Liver (tissue), 9 donors: Measurements from ENCODE around the gene ITM2C. TPM values are rescaled to one million over a fixed set of nuclear protein-coding genes. Genes with fewer than 3 reads are reported as not detected.

Experiments
- DNase-seq: peaks from one replicate; pipeline ENCODE4 v3.0.0-alpha.2; 2017; ENCODE audit warnings: low spot score
- H3K27ac ChIP-seq, 2 donors: one replicate each; pipeline ENCODE4 v1.7.0; 2013; ENCODE audit warnings: inconsistent platforms in 2 of 2, low read length in 2 of 2, control low read depth in 1 of 2, low read depth in 1 of 2, mild to moderate bottlenecking in 1 of 2
- H3K27me3 ChIP-seq, 4 donors: one replicate each; pipeline versions ENCODE4 v1.6.1 to v1.7.0; 2013; ENCODE audit warnings: low read length in 3 of 4, inconsistent platforms in 1 of 4, mild to moderate bottlenecking in 1 of 4, moderate library complexity in 1 of 4; ENCODE audit not compliant: control insufficient read depth in 4 of 4, insufficient read depth in 4 of 4
- H3K36me3 ChIP-seq, 4 donors: one replicate each; pipeline versions ENCODE4 v1.6.1 to v1.7.0; 2013; ENCODE audit warnings: low read length in 3 of 4, mild to moderate bottlenecking in 3 of 4, low read depth in 1 of 4, moderate library complexity in 1 of 4; ENCODE audit not compliant: control insufficient read depth in 4 of 4, insufficient read depth in 3 of 4
- H3K4me1 ChIP-seq, 4 donors: one replicate each; pipeline versions ENCODE4 v1.6.1 to v1.7.0; 2013; ENCODE audit warnings: low read length in 3 of 4, mild to moderate bottlenecking in 3 of 4, moderate library complexity in 1 of 4; ENCODE audit not compliant: control insufficient read depth in 4 of 4, insufficient read depth in 4 of 4
- H3K4me3 ChIP-seq, 3 donors: one replicate each; pipeline versions ENCODE4 v1.6.1 to v1.7.0; 2013; ENCODE audit warnings: low read length in 3 of 3, control low read depth in 1 of 3, low read depth in 1 of 3, mild to moderate bottlenecking in 1 of 3
- H3K9ac ChIP-seq, 2 donors: one replicate each; pipeline ENCODE4 v1.7.0; 2013; ENCODE audit warnings: low read length in 2 of 2, mild to moderate bottlenecking in 2 of 2, moderate library complexity in 2 of 2, control low read depth in 1 of 2, low read depth in 1 of 2
- H3K9me3 ChIP-seq, 4 donors: one replicate each; pipeline versions ENCODE4 v1.6.1 to v1.7.0; 2013; ENCODE audit warnings: low read length in 3 of 4; ENCODE audit not compliant: control insufficient read depth in 4 of 4
- EGR1 ChIP-seq, 2 donors: IDR thresholded peaks; 2 replicates each; pipeline ENCODE4 v1.6.1; 2016 to 2018; ENCODE audit warnings: antibody characterized with exemption in 2 of 2, low read depth in 2 of 2
- FOXA1 ChIP-seq: IDR thresholded peaks from 2 replicates; pipeline ENCODE4 v1.6.1; 2016; ENCODE audit warnings: antibody characterized with exemption
- FOXA2 ChIP-seq: IDR thresholded peaks from 2 replicates; pipeline ENCODE4 v1.6.1; 2016; ENCODE audit warnings: antibody characterized with exemption
- GABPA ChIP-seq, 2 donors: IDR thresholded peaks in 1 of 2; conservative IDR thresholded peaks in 1 of 2; 2 replicates each; pipeline ENCODE4 v1.6.1; 2016; ENCODE audit warnings: antibody characterized with exemption in 2 of 2, mild to moderate bottlenecking in 1 of 2, moderate library complexity in 1 of 2
- HNF4G ChIP-seq: IDR thresholded peaks from 2 replicates; pipeline ENCODE4 v1.6.1; 2016; ENCODE audit warnings: antibody characterized with exemption
- JUND ChIP-seq, 2 donors: IDR thresholded peaks; 2 replicates each; pipeline ENCODE4 v1.6.1; 2016; ENCODE audit warnings: antibody characterized with exemption in 2 of 2
- NR2F2 ChIP-seq: IDR thresholded peaks from 2 replicates; pipeline ENCODE4 v1.6.1; 2016; ENCODE audit warnings: antibody characterized with exemption
- RAD21 ChIP-seq, 2 donors: IDR thresholded peaks; 2 replicates each; pipeline ENCODE4 v1.6.1; 2016; ENCODE audit warnings: antibody characterized with exemption in 2 of 2, mild to moderate bottlenecking in 2 of 2
- RXRA ChIP-seq, 2 donors: IDR thresholded peaks; 2 replicates each; pipeline ENCODE4 v1.6.1; 2017 to 2018; ENCODE audit warnings: antibody characterized with exemption in 2 of 2, mild to moderate bottlenecking in 1 of 2
- SP1 ChIP-seq: IDR thresholded peaks from 2 replicates; pipeline ENCODE4 v1.6.1; 2018; ENCODE audit warnings: antibody characterized with exemption, mild to moderate bottlenecking
- TAF1 ChIP-seq: conservative IDR thresholded peaks from 2 replicates; pipeline ENCODE4 v1.6.1; 2016; ENCODE audit warnings: antibody characterized with exemption, mild to moderate bottlenecking
- YY1 ChIP-seq: IDR thresholded peaks from 2 replicates; pipeline ENCODE4 v1.6.1; 2016; ENCODE audit warnings: antibody characterized with exemption, mild to moderate bottlenecking
- WGBS: extraction: QIAGEN DNeasy Blood & Tissue Kit; methylation state at CpG from one replicate; pipeline ENCODE4 v1.1.7; 2013; 5-methylcytosine and 5-hydroxymethylcytosine counted together
- polyA plus RNA-seq, 2 donors: library from polyadenylated mRNA; stranded (reverse) in 1 of 2; unstranded in 1 of 2; fragments of 200-250 nt in 1 of 2; fragments of >200 nt in 1 of 2; fragmentation: Nextera tagmentation in 1 of 2; extraction: Ambion mirVana in 1 of 2; gene quantifications; one replicate each; pipeline versions ENCODE4 v1.2.1 to v1.2.3, GENCODE V29; 2013 to 2015
- total RNA-seq, 2 donors: library from RNA; depleted of rRNA; stranded (reverse); fragments of >200 nt; gene quantifications; one replicate each; pipeline ENCODE4 v1.2.3, GENCODE V29; 2014
- TF ChIP-seq, protein P1 (sequence below): fragments of 150-350 bp; IDR thresholded peaks from 2 replicates; pipeline ENCODE4 v1.5.1; 2017; ENCODE audit warnings: improper control_type of control experiment, low read depth, low read length; ENCODE audit not compliant: missing input control
- TF ChIP-seq, protein P2 (sequence below): IDR thresholded peaks from 2 replicates; pipeline ENCODE4 v1.6.1; 2016; ENCODE audit warnings: antibody characterized with exemption
- TF ChIP-seq, protein P3 (sequence below): IDR thresholded peaks from 2 replicates; pipeline ENCODE4 v1.6.1; 2016; ENCODE audit warnings: antibody characterized with exemption
- TF ChIP-seq, protein P4 (sequence below): IDR thresholded peaks from 2 replicates; pipeline ENCODE4 v1.6.1; 2016; ENCODE audit warnings: antibody characterized with exemption, mild to moderate bottlenecking
- donor health status: healthy.
- donor health status: healthy.
- donor health status: healthy.
- donor health status: healthy.
- donor health status: healthy.

ITM2C gene
- total and polyA plus RNA-seq, 4 donors, result 13.6 to 45.2 (median 27.6) TPM

DNA sequence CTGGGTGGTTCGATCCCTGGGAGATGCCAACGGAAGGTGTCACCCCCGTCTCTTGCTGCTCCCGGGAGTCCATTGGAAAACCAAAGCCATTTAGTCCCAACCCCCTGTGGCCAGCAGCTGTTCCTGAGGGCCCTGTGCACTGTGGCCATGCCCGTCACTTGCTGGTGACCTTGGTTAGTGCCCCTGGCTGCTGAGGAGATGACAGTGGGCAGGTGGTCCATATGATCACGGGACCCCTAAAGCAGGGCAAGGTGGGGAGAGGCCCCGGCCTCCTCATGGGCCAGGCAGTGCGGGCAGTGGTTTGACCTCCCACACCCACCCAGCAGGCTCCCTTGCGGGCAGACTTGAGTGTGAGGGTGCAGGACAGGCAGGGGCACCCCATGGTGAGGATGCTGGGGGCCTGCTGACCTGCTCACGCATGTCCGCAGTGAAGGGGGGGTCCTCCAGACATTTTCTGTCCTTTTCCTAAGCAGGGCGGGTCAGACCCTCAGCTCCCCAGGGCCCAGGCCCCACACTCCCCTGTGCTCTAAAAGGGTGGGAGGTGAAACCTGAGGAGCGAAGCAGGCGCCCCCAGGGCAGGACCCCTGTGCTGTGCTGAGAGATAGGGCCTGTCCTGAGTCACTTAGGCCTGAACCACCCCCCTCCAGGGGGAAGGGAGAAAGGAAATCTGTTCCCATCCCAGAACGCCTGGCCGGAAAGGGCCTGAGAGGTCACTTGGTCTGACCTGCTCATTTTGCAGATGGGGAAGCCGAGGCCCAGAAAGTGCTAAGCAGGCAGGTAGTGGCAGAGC is 6.8 kb downstream of the ITM2C start:
- Histone ChIP-seq H3K4me3 (no peak overlapping the region), H3K36me3 (no peaks in the 10 kb centered on the region), H3K9ac (no peak overlapping the region), H3K4me1 (peaks cover 0 to 8% (median 0%) of the 10 kb centered on the region in 4 donors), H3K9me3 (no peaks in the 10 kb centered on the region), H3K27ac (no peak overlapping the region), H3K27me3 (no peaks in the 10 kb centered on the region)
- no peak for DNase-seq
- TF ChIP-seq EGR1 (IDR thresholded peaks at IDR 0.05; ENCODE audit: low read depth in 2 of 2), result no peak
- no peak for TF ChIP-seq TAF1
- no peak for TF ChIP-seq FOXA2
- no peak for TF ChIP-seq JUND (IDR thresholded peaks at IDR 0.05)
- no peak for TF ChIP-seq FOXA1
- TF ChIP-seq RAD21 (IDR thresholded peaks at IDR 0.05), result no peak
- no peak for TF ChIP-seq SP1
- no peak for TF ChIP-seq NR2F2
- TF ChIP-seq, protein P1, sequence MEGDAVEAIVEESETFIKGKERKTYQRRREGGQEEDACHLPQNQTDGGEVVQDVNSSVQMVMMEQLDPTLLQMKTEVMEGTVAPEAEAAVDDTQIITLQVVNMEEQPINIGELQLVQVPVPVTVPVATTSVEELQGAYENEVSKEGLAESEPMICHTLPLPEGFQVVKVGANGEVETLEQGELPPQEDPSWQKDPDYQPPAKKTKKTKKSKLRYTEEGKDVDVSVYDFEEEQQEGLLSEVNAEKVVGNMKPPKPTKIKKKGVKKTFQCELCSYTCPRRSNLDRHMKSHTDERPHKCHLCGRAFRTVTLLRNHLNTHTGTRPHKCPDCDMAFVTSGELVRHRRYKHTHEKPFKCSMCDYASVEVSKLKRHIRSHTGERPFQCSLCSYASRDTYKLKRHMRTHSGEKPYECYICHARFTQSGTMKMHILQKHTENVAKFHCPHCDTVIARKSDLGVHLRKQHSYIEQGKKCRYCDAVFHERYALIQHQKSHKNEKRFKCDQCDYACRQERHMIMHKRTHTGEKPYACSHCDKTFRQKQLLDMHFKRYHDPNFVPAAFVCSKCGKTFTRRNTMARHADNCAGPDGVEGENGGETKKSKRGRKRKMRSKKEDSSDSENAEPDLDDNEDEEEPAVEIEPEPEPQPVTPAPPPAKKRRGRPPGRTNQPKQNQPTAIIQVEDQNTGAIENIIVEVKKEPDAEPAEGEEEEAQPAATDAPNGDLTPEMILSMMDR, result no peak
- no peak for TF ChIP-seq YY1
- TF ChIP-seq, protein P2, sequence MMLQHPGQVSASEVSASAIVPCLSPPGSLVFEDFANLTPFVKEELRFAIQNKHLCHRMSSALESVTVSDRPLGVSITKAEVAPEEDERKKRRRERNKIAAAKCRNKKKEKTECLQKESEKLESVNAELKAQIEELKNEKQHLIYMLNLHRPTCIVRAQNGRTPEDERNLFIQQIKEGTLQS, result no peak
- no peak for TF ChIP-seq RXRA (IDR thresholded peaks at IDR 0.05)
- no peak for TF ChIP-seq GABPA (IDR thresholded peaks at IDR 0.05 in 1 of 2, conservative IDR thresholded peaks at IDR 0.05 in 1 of 2)
- TF ChIP-seq, protein P3, sequence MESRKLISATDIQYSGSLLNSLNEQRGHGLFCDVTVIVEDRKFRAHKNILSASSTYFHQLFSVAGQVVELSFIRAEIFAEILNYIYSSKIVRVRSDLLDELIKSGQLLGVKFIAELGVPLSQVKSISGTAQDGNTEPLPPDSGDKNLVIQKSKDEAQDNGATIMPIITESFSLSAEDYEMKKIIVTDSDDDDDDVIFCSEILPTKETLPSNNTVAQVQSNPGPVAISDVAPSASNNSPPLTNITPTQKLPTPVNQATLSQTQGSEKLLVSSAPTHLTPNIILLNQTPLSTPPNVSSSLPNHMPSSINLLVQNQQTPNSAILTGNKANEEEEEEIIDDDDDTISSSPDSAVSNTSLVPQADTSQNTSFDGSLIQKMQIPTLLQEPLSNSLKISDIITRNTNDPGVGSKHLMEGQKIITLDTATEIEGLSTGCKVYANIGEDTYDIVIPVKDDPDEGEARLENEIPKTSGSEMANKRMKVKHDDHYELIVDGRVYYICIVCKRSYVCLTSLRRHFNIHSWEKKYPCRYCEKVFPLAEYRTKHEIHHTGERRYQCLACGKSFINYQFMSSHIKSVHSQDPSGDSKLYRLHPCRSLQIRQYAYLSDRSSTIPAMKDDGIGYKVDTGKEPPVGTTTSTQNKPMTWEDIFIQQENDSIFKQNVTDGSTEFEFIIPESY, result no peak
- no peak for TF ChIP-seq HNF4G
- TF ChIP-seq, protein P4, sequence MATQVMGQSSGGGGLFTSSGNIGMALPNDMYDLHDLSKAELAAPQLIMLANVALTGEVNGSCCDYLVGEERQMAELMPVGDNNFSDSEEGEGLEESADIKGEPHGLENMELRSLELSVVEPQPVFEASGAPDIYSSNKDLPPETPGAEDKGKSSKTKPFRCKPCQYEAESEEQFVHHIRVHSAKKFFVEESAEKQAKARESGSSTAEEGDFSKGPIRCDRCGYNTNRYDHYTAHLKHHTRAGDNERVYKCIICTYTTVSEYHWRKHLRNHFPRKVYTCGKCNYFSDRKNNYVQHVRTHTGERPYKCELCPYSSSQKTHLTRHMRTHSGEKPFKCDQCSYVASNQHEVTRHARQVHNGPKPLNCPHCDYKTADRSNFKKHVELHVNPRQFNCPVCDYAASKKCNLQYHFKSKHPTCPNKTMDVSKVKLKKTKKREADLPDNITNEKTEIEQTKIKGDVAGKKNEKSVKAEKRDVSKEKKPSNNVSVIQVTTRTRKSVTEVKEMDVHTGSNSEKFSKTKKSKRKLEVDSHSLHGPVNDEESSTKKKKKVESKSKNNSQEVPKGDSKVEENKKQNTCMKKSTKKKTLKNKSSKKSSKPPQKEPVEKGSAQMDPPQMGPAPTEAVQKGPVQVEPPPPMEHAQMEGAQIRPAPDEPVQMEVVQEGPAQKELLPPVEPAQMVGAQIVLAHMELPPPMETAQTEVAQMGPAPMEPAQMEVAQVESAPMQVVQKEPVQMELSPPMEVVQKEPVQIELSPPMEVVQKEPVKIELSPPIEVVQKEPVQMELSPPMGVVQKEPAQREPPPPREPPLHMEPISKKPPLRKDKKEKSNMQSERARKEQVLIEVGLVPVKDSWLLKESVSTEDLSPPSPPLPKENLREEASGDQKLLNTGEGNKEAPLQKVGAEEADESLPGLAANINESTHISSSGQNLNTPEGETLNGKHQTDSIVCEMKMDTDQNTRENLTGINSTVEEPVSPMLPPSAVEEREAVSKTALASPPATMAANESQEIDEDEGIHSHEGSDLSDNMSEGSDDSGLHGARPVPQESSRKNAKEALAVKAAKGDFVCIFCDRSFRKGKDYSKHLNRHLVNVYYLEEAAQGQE, result no peak
- 88% methylated on average over 17 of the region's 17 CpGs for WGBS
